Fibroblast of the aortic adventitia (primary cell): Measurements from ENCODE around the gene PRKCB. TPM values are rescaled to one million over a fixed set of nuclear protein-coding genes. Genes with fewer than 3 reads are reported as not detected.

Source experiments
- DNase-seq: peaks from one replicate; pipeline ENCODE4 v3.0.0-alpha.2; 2010; ENCODE audit warnings: low read depth
- H3K4me3 ChIP-seq: 2 replicates; pipeline ENCODE4 v1.5.1; 2011; ENCODE audit warnings: low read depth, mild to moderate bottlenecking, control low read depth, low read length, moderate library complexity
- CTCF ChIP-seq: IDR thresholded peaks from 2 replicates; pipeline ENCODE4 v1.5.1; 2011; ENCODE audit warnings: mild to moderate bottlenecking, low read length, control low read depth, inconsistent platforms; ENCODE audit not compliant: insufficient read depth
- total RNA-seq: library from RNA; depleted of rRNA; stranded (reverse); fragments of >200 nt; gene quantifications from 2 replicates; pipeline ENCODE4 v1.2.3, GENCODE V29; 2012; ENCODE audit warnings: low replicate concordance

Gene PRKCB
- total RNA-seq, 1 donor: not detected

- no peak for DNase-seq
- no peak overlapping the region for H3K4me3 ChIP-seq
- TF ChIP-seq CTCF: no peak
Observed at GRCh38 chr16:23979982-23980381, 144.2 kb downstream of the PRKCB start.

- DNase-seq: no peak
- TF ChIP-seq CTCF: no peak
- no peak overlapping the region for H3K4me3 ChIP-seq
Observed at GRCh38 chr16:23981429-23982399, 145.9 kb downstream of the PRKCB start.

- DNase-seq: no peak
- TF ChIP-seq CTCF: no peak
- no peak overlapping the region for H3K4me3 ChIP-seq
Observed at GRCh38 chr16:23986455-23986854, 150.7 kb downstream of the PRKCB start.

- no peak for DNase-seq
- no peak for TF ChIP-seq CTCF
Observed at GRCh38 chr16:23987443-23987842, 151.7 kb downstream of the PRKCB start.

GRCh38 chr16:23990507-23990906 is 154.7 kb downstream of the PRKCB start:
- H3K4me3 ChIP-seq: no peak overlapping the region
- DNase-seq: no peak
- TF ChIP-seq CTCF: no peak

More at GRCh38 chr16:23987443-23987842, 151.7 kb downstream of the PRKCB start:
- no peak overlapping the region for H3K4me3 ChIP-seq

- TF ChIP-seq CTCF: no peak
- no peak for DNase-seq
- no peak overlapping the region for H3K4me3 ChIP-seq
Observed at GRCh38 chr16:23991066-23991465, 155.3 kb downstream of the PRKCB start.
